Mesenchymal stem cell (in vitro differentiated cells and primary cell): ENCODE results near the gene SHROOM1.

Source experiments
- DNase-seq: peaks from one replicate; pipeline ENCODE4 v3.0.0-alpha.2; 2013
- H2AFZ ChIP-seq: one replicate; pipeline ENCODE4 v1.6.1; 2013; ENCODE audit warnings: low read depth, mild to moderate bottlenecking, control low read depth, inconsistent platforms, low read length, moderate library complexity
- H2AK5ac ChIP-seq: 2 replicates; pipeline ENCODE4 v1.6.1; 2013; ENCODE audit warnings: low read length, moderate library complexity, mild to moderate bottlenecking, inconsistent platforms; ENCODE audit not compliant: severe bottlenecking
- H2BK120ac ChIP-seq: one replicate; pipeline ENCODE4 v1.6.1; 2013; ENCODE audit warnings: low read depth, mild to moderate bottlenecking, inconsistent platforms, low read length, moderate library complexity
- H2BK12ac ChIP-seq, 2 experiments: one replicate each; pipeline ENCODE4 v1.6.1; 2013; ENCODE audit warnings: inconsistent platforms in 2 of 2, low read length in 2 of 2, mild to moderate bottlenecking in 2 of 2, moderate library complexity in 2 of 2, control low read depth in 1 of 2
- H2BK15ac ChIP-seq: one replicate; pipeline ENCODE4 v1.6.1; 2013; ENCODE audit warnings: mild to moderate bottlenecking, low read depth, inconsistent platforms; ENCODE audit not compliant: poor library complexity, severe bottlenecking
- H2BK5ac ChIP-seq: 2 replicates; pipeline ENCODE4 v1.6.1; 2013; ENCODE audit warnings: low read depth, mild to moderate bottlenecking, low read length, control low read depth, inconsistent platforms; ENCODE audit not compliant: poor library complexity, severe bottlenecking
- H3K14ac ChIP-seq, 2 experiments: one replicate each; pipeline ENCODE4 v1.6.1; 2013; ENCODE audit warnings: inconsistent platforms in 2 of 2, low read length in 2 of 2, control low read depth in 1 of 2, mild to moderate bottlenecking in 1 of 2, moderate library complexity in 1 of 2
- H3K18ac ChIP-seq, 2 experiments: one replicate each; pipeline ENCODE4 v1.6.1; 2013; ENCODE audit warnings: inconsistent platforms in 2 of 2, low read length in 2 of 2, control low read depth in 1 of 2, low read depth in 1 of 2, mild to moderate bottlenecking in 1 of 2
- H3K23ac ChIP-seq, 2 experiments: one replicate each; pipeline ENCODE4 v1.6.1; 2013; ENCODE audit warnings: inconsistent platforms in 2 of 2, low read length in 2 of 2, mild to moderate bottlenecking in 2 of 2, moderate library complexity in 2 of 2, control low read depth in 1 of 2
- H3K27ac ChIP-seq: 2 replicates; pipeline ENCODE4 v1.5.1; 2013; ENCODE audit warnings: mild to moderate bottlenecking, moderate library complexity, low read length, control low read depth, inconsistent platforms; ENCODE audit not compliant: poor library complexity, severe bottlenecking
- H3K27me3 ChIP-seq, 2 experiments: 2 replicates each; pipeline versions ENCODE4 v1.6.1 to v1.7.0; 2013; ENCODE audit warnings: low read length in 2 of 2, mild to moderate bottlenecking in 2 of 2, moderate library complexity in 2 of 2, control low read depth in 1 of 2, inconsistent platforms in 1 of 2; ENCODE audit not compliant: control insufficient read depth in 1 of 2, insufficient read depth in 1 of 2
- H3K36me3 ChIP-seq, 2 experiments: 2 replicates each; pipeline versions ENCODE4 v1.6.1 to v1.7.0; 2013; ENCODE audit warnings: low read length in 2 of 2, control low read depth in 1 of 2, inconsistent platforms in 1 of 2, low read depth in 1 of 2, mild to moderate bottlenecking in 1 of 2; ENCODE audit not compliant: insufficient read depth in 2 of 2, control insufficient read depth in 1 of 2
- H3K4ac ChIP-seq, 2 experiments: one replicate each; pipeline ENCODE4 v1.6.1; 2013; ENCODE audit warnings: inconsistent platforms in 2 of 2, low read length in 2 of 2, mild to moderate bottlenecking in 2 of 2, moderate library complexity in 2 of 2, control low read depth in 1 of 2, low read depth in 1 of 2
- H3K4me1 ChIP-seq: 2 replicates; pipeline ENCODE4 v1.6.1; 2013; ENCODE audit warnings: low read depth, low read length, control low read depth; ENCODE audit not compliant: control insufficient read depth, insufficient read depth
- H3K4me2 ChIP-seq: 2 replicates; pipeline ENCODE4 v1.6.1; 2013; ENCODE audit warnings: low read length, mild to moderate bottlenecking, inconsistent platforms; ENCODE audit not compliant: poor library complexity, severe bottlenecking
- H3K4me3 ChIP-seq, 2 experiments: 2 replicates each; pipeline versions ENCODE4 v1.5.1 to v1.7.0; 2013; ENCODE audit warnings: low read length in 2 of 2, mild to moderate bottlenecking in 2 of 2, control low read depth in 1 of 2, low read depth in 1 of 2; ENCODE audit not compliant: insufficient read depth in 1 of 2
- H3K79me1 ChIP-seq: replicated peaks from 2 replicates; pipeline ENCODE4 v1.6.1; 2013; ENCODE audit warnings: mild to moderate bottlenecking, control low read depth, low read length, inconsistent platforms; ENCODE audit not compliant: poor library complexity, severe bottlenecking
- H3K9ac ChIP-seq: 2 replicates; pipeline ENCODE4 v1.7.0; 2013; ENCODE audit warnings: mild to moderate bottlenecking, low read length, moderate library complexity
- H3K9me3 ChIP-seq: 2 replicates; pipeline ENCODE4 v1.7.0; 2013; ENCODE audit warnings: mild to moderate bottlenecking, low read length; ENCODE audit not compliant: control insufficient read depth
- H4K8ac ChIP-seq: one replicate; pipeline ENCODE4 v1.6.1; 2013; ENCODE audit warnings: inconsistent platforms, mild to moderate bottlenecking, low read length, moderate library complexity
- H4K91ac ChIP-seq: one replicate; pipeline ENCODE4 v1.6.1; 2013; ENCODE audit warnings: mild to moderate bottlenecking, low read length, inconsistent platforms
- WGBS: methylation state at CpG from one replicate; pipeline ENCODE4 v1.1.7; 2013; ENCODE audit warnings: mixed read lengths; 5-methylcytosine and 5-hydroxymethylcytosine counted together

Gene SHROOM1

GRCh38 chr5:132837868-132838267 is 7.4 kb upstream of the SHROOM1 start:
- no peak overlapping the region for H2BK15ac ChIP-seq
- WGBS = 79% methylated on average over 2 of the region's 2 CpGs

GRCh38 chr5:132836852-132837251 is 6.4 kb upstream of the SHROOM1 start:
- no peak overlapping the region for H2BK120ac ChIP-seq
- H3K36me3 ChIP-seq = no peaks in the 10 kb centered on the region
- no peak overlapping the region for H4K8ac ChIP-seq
- H3K27ac ChIP-seq = no peak overlapping the region
- H3K14ac ChIP-seq = no peak overlapping the region
- DNase-seq = no peak
- no peak overlapping the region for H2BK12ac ChIP-seq
- H3K27me3 ChIP-seq = no peaks in the 10 kb centered on the region
- no peaks in the 10 kb centered on the region for H3K79me1 ChIP-seq
- no peak overlapping the region for H3K4me3 ChIP-seq
- no peak overlapping the region for H3K18ac ChIP-seq
- H3K23ac ChIP-seq = no peak overlapping the region
- 100% methylated on average over 1 of the region's 1 CpG for WGBS
- H2AK5ac ChIP-seq = no peak overlapping the region
- no peak overlapping the region for H2AFZ ChIP-seq
- no peaks in the 10 kb centered on the region for H3K9me3 ChIP-seq
- H3K4me1 ChIP-seq = peaks cover 1% of the 10 kb centered on the region
- no peak overlapping the region for H3K9ac ChIP-seq
- no peak overlapping the region for H2BK5ac ChIP-seq
- H4K91ac ChIP-seq = no peak overlapping the region
- no peak overlapping the region for H2BK15ac ChIP-seq
- H3K4me2 ChIP-seq = no peak overlapping the region
- no peak overlapping the region for H3K4ac ChIP-seq

More at GRCh38 chr5:132837868-132838267, 7.4 kb upstream of the SHROOM1 start:
- H3K9me3 ChIP-seq = no peaks in the 10 kb centered on the region
- no peaks in the 10 kb centered on the region for H3K79me1 ChIP-seq
- no peak overlapping the region for H4K91ac ChIP-seq
- no peak overlapping the region for H2BK12ac ChIP-seq
- no peak overlapping the region for H3K9ac ChIP-seq
- no peak overlapping the region for H4K8ac ChIP-seq
- no peak for DNase-seq
- H3K4me2 ChIP-seq = no peak overlapping the region
- H3K14ac ChIP-seq = no peak overlapping the region
- H3K27ac ChIP-seq = no peak overlapping the region
- no peaks in the 10 kb centered on the region for H3K27me3 ChIP-seq
- H2AK5ac ChIP-seq = no peak overlapping the region
- H3K4ac ChIP-seq = no peak overlapping the region
- no peak overlapping the region for H2AFZ ChIP-seq
- H2BK120ac ChIP-seq = no peak overlapping the region
- H3K4me1 ChIP-seq = peaks cover 1% of the 10 kb centered on the region
- no peaks in the 10 kb centered on the region for H3K36me3 ChIP-seq
- H2BK5ac ChIP-seq = no peak overlapping the region
- H3K18ac ChIP-seq = no peak overlapping the region
- H3K23ac ChIP-seq = no peak overlapping the region
- H3K4me3 ChIP-seq = no peak overlapping the region

GRCh38 chr5:132834057-132834456 is 3.6 kb upstream of the SHROOM1 start:
- no peak overlapping the region for H3K18ac ChIP-seq
- no peak for DNase-seq
- WGBS = 100% methylated on average over 3 of the region's 3 CpGs
- H3K9me3 ChIP-seq = no peaks in the 10 kb centered on the region
- peaks cover 13% of the 10 kb centered on the region for H3K4me1 ChIP-seq
- H3K4ac ChIP-seq = no peak overlapping the region
- no peak overlapping the region for H2BK15ac ChIP-seq
- no peak overlapping the region for H3K27ac ChIP-seq
- no peak overlapping the region for H4K91ac ChIP-seq
- H3K23ac ChIP-seq = no peak overlapping the region
- peaks cover 2% of the 10 kb centered on the region for H3K79me1 ChIP-seq
- no peak overlapping the region for H2AK5ac ChIP-seq
- no peak overlapping the region for H3K4me3 ChIP-seq
- H3K9ac ChIP-seq = no peak overlapping the region
- no peak overlapping the region for H3K14ac ChIP-seq
- no peak overlapping the region for H2BK5ac ChIP-seq
- no peak overlapping the region for H2BK12ac ChIP-seq
- H3K27me3 ChIP-seq = no peaks in the 10 kb centered on the region
- H2BK120ac ChIP-seq = no peak overlapping the region
- no peak overlapping the region for H4K8ac ChIP-seq
- no peak overlapping the region for H3K4me2 ChIP-seq
- no peak overlapping the region for H2AFZ ChIP-seq
- H3K36me3 ChIP-seq = no peaks in the 10 kb centered on the region

- H3K27ac ChIP-seq = no peak overlapping the region
- H2BK15ac ChIP-seq = no peak overlapping the region
- DNase-seq = no peak
- no peak overlapping the region for H3K18ac ChIP-seq
- H3K36me3 ChIP-seq = peaks cover 0 to 2% of the 10 kb centered on the region in 2 experiments
- no peak overlapping the region for H2BK12ac ChIP-seq
- H3K4me3 ChIP-seq = no peak overlapping the region
- no peak overlapping the region for H2BK120ac ChIP-seq
- H3K4me1 ChIP-seq = peaks cover 13% of the 10 kb centered on the region
- no peak overlapping the region for H3K4me2 ChIP-seq
- no peak overlapping the region for H3K23ac ChIP-seq
- no peak overlapping the region for H3K4ac ChIP-seq
- no peaks in the 10 kb centered on the region for H3K9me3 ChIP-seq
- no peak overlapping the region for H4K91ac ChIP-seq
- no peak overlapping the region for H3K9ac ChIP-seq
- H2BK5ac ChIP-seq = no peak overlapping the region
- no peak overlapping the region for H2AK5ac ChIP-seq
- H3K27me3 ChIP-seq = no peaks in the 10 kb centered on the region
- H2AFZ ChIP-seq = no peak overlapping the region
- H3K14ac ChIP-seq = no peak overlapping the region
- WGBS = 92% methylated on average over 5 of the region's 5 CpGs
- peaks cover 7% of the 10 kb centered on the region for H3K79me1 ChIP-seq
- no peak overlapping the region for H4K8ac ChIP-seq
Observed at GRCh38 chr5:132832612-132833011, 2.2 kb upstream of the SHROOM1 start.
